Measurements from ENCODE around the gene ELK3.

DNA sequence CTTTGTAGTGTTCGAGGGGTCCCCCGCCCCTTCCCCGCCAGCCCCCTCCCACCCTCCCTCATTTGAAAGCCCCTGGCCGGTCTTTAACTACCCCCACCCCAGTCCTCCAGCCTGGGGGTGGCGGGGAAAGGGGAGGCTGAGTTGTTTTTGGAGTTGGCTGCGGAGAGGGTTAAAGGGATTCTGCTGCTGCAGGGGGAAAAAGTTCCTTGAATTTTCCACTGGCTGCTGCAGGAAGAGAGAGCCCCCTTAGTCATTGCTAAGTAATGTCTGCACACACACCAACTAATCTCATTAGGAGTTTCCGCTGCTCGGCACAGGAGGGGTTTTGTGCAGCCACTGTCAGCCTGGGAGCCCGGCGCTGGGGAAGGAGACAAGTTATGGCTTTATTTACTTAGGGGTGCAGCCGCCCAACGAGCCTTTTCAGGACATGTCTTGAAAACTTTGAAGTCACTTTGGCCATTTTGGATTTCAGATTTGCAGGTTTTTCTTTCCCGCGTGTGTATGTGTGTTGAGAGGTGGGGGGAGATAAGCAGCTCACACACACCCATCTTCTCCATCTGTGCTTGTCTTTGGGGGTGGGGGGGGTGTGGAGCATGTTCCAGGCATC is 1.8 kb downstream of the ELK3 start:
- TF ChIP-seq CTCF (IDR thresholded peaks at IDR 0.05 in 2 of 3, conservative IDR thresholded peaks at IDR 0.05 in 1 of 3; ENCODE audit: insufficient read depth in 2 of 3, low read depth in 1 of 3, low read length in 3 of 3) (no peak), ZNF274 (IDR thresholded peaks at IDR 0.05; ENCODE audit: borderline replicate concordance, low read depth, low read length) (no peak), ZNF12 (CRISPR knock-in tag; IDR thresholded peaks at IDR 0.05) (no peak), CTBP1 (IDR thresholded peaks at IDR 0.05; ENCODE audit: borderline replicate concordance) (no peak), LCOR (CRISPR knock-in tag; IDR thresholded peaks at IDR 0.05) (no peak), POLR2A (conservative IDR thresholded peaks at IDR 0.05) (no peak)
- TF ChIP-seq, protein P1, sequence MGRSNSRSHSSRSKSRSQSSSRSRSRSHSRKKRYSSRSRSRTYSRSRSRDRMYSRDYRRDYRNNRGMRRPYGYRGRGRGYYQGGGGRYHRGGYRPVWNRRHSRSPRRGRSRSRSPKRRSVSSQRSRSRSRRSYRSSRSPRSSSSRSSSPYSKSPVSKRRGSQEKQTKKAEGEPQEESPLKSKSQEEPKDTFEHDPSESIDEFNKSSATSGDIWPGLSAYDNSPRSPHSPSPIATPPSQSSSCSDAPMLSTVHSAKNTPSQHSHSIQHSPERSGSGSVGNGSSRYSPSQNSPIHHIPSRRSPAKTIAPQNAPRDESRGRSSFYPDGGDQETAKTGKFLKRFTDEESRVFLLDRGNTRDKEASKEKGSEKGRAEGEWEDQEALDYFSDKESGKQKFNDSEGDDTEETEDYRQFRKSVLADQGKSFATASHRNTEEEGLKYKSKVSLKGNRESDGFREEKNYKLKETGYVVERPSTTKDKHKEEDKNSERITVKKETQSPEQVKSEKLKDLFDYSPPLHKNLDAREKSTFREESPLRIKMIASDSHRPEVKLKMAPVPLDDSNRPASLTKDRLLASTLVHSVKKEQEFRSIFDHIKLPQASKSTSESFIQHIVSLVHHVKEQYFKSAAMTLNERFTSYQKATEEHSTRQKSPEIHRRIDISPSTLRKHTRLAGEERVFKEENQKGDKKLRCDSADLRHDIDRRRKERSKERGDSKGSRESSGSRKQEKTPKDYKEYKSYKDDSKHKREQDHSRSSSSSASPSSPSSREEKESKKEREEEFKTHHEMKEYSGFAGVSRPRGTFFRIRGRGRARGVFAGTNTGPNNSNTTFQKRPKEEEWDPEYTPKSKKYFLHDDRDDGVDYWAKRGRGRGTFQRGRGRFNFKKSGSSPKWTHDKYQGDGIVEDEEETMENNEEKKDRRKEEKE (IDR thresholded peaks at IDR 0.05; ENCODE audit: borderline replicate concordance in 1 of 2, control insufficient read depth in 1 of 2, low read depth in 2 of 2, low read length in 1 of 2): no peak
- TF ChIP-seq, protein P2, sequence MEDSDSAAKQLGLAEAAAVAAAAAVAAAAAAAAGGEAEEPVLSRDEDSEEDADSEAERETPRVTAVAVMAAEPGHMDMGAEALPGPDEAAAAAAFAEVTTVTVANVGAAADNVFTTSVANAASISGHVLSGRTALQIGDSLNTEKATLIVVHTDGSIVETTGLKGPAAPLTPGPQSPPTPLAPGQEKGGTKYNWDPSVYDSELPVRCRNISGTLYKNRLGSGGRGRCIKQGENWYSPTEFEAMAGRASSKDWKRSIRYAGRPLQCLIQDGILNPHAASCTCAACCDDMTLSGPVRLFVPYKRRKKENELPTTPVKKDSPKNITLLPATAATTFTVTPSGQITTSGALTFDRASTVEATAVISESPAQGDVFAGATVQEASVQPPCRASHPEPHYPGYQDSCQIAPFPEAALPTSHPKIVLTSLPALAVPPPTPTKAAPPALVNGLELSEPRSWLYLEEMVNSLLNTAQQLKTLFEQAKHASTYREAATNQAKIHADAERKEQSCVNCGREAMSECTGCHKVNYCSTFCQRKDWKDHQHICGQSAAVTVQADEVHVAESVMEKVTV (CRISPR knock-in tag; IDR thresholded peaks at IDR 0.05): no peak
